B cell (primary cell): Measurements from ENCODE around the gene ECHDC3.

ENCODE experiments used
- EZH2 ChIP-seq: IDR thresholded peaks from 2 replicates; pipeline ENCODE4 v1.6.1; 2012; ENCODE audit warnings: borderline replicate concordance, low read depth, mild to moderate bottlenecking, moderate library complexity, low read length; ENCODE audit not compliant: insufficient read depth, poor library complexity, severe bottlenecking
- TF ChIP-seq, protein P1 (sequence below): fragments of 200-600 bp; IDR thresholded peaks from one replicate; pipeline ENCODE4 v1.8.0; 2022; ENCODE audit warnings: antibody characterized with exemption, mild to moderate bottlenecking

DNA sequence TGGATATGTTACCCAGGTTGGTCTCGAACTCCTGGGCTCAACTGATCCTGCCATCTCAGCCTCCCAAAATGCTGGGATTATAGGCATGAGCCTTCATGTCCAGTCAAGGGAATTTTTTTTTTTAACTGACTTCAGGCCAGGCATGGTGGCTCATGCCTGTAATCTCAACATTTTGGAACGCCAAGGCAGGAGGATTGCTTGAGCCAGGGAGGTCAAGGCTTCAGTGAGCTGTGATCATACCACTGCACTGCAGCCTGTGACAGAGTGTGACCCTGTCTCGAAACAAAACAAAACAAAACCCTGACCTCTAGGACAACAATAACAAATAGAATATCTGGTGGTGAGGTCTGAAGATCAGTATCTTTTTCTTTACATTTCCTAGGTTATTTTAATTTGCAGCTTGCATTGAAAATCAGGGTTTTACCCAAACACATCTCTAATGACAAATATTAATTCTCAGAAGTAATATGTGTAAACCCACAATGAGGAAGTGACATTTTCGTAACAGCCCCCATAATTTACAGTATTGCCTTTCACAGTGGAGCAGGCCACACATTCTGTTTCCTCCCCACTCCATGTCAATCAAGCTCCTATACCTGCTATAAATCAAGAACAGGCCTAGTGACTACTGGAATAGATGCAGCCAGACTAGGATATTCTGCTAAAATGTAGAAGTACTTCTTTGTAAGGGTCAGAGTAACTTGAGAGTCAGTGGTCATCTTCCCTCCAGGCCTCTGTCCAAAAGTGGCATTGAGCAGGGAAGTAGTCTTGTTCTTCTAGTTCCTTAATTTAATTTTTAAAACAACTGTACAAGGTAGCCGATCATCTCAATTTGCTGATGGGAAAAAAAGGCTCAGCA lies 43.3 kb upstream of the ECHDC3 start:
- TF ChIP-seq, protein P1, sequence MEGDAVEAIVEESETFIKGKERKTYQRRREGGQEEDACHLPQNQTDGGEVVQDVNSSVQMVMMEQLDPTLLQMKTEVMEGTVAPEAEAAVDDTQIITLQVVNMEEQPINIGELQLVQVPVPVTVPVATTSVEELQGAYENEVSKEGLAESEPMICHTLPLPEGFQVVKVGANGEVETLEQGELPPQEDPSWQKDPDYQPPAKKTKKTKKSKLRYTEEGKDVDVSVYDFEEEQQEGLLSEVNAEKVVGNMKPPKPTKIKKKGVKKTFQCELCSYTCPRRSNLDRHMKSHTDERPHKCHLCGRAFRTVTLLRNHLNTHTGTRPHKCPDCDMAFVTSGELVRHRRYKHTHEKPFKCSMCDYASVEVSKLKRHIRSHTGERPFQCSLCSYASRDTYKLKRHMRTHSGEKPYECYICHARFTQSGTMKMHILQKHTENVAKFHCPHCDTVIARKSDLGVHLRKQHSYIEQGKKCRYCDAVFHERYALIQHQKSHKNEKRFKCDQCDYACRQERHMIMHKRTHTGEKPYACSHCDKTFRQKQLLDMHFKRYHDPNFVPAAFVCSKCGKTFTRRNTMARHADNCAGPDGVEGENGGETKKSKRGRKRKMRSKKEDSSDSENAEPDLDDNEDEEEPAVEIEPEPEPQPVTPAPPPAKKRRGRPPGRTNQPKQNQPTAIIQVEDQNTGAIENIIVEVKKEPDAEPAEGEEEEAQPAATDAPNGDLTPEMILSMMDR, result no peak
- TF ChIP-seq EZH2, result no peak
